Uterus (tissue), 2 donors: ENCODE results near the gene LCN1.

Experiments
- POLR2A ChIP-seq, 2 donors: fragments of 450-650 bp; IDR thresholded peaks; one replicate each; pipeline ENCODE4 v1.6.1; 2016; ENCODE audit warnings: antibody characterized with exemption in 2 of 2, mild to moderate bottlenecking in 1 of 2, moderate library complexity in 1 of 2
- TF ChIP-seq, protein P1 (sequence below), 4 experiments: fragments of 200-600 bp in 2 of 4; fragments of 450-650 bp in 2 of 4; sonication (generic) in 2 of 4; IDR thresholded peaks; one replicate each; pipeline ENCODE4 v1.5.1; 2016 to 2019; ENCODE audit warnings: antibody characterized with exemption in 4 of 4, mild to moderate bottlenecking in 2 of 4, moderate library complexity in 1 of 4

DNA sequence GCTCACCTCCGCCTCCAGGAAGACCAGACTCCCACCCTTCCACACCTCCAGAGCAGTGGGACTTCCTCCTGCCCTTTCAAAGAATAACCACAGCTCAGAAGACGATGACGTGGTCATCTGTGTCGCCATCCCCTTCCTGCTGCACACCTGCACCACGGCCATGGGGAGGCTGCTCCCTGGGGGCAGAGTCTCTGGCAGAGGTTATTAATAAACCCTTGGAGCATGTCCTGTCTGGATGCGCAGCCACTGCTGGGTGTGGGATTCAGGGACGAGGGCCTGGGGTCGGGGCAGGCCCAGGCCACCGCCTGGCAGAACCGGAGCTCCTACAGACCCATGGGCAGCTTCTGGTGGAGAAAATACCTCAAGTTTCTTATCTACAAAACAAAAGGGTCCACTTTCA, 45.3 kb downstream of the LCN1 start:
- TF ChIP-seq, protein P1, sequence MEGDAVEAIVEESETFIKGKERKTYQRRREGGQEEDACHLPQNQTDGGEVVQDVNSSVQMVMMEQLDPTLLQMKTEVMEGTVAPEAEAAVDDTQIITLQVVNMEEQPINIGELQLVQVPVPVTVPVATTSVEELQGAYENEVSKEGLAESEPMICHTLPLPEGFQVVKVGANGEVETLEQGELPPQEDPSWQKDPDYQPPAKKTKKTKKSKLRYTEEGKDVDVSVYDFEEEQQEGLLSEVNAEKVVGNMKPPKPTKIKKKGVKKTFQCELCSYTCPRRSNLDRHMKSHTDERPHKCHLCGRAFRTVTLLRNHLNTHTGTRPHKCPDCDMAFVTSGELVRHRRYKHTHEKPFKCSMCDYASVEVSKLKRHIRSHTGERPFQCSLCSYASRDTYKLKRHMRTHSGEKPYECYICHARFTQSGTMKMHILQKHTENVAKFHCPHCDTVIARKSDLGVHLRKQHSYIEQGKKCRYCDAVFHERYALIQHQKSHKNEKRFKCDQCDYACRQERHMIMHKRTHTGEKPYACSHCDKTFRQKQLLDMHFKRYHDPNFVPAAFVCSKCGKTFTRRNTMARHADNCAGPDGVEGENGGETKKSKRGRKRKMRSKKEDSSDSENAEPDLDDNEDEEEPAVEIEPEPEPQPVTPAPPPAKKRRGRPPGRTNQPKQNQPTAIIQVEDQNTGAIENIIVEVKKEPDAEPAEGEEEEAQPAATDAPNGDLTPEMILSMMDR (IDR thresholded peaks at IDR 0.05): no peak
- TF ChIP-seq POLR2A (IDR thresholded peaks at IDR 0.05): no peak
